Measurements from ENCODE around the gene TBC1D5. TPM values are rescaled to one million over a fixed set of nuclear protein-coding genes. Genes with fewer than 3 reads are reported as not detected.
"Not testable (repeated sequence)": the region's sequence is repeated elsewhere in the genome, so short reads cannot be mapped to it uniquely, and the experiment has no call there.

The TBC1D5 gene
- total and polyA plus RNA-seq, 4 donors, result 11.8 to 75.5 (median 34.5) TPM

- ATAC-seq (ENCODE audit: low FRiP score) (no peak), DNase-seq (no peak)
- Histone ChIP-seq H3K9me3 (ENCODE audit: control insufficient read depth, low read length) (no peaks in the 10 kb centered on the region), H3K4me3 (ENCODE audit: low read length in 2 of 2) (no peak overlapping the region), H3K27ac (ENCODE audit: low read depth in 1 of 2, low read length in 2 of 2) (no peak overlapping the region), H3K36me3 (ENCODE audit: control insufficient read depth in 1 of 2, insufficient read depth in 2 of 2, low read length in 1 of 2) (no peaks in the 10 kb centered on the region), H3K27me3 (ENCODE audit: control insufficient read depth in 1 of 2, insufficient read depth in 2 of 2, low read length in 1 of 2) (no peaks in the 10 kb centered on the region), H3K4me1 (ENCODE audit: control insufficient read depth in 1 of 2, insufficient read depth in 2 of 2, low read length in 2 of 2) (no peaks in the 10 kb centered on the region)
- intact Hi-C loops (cut with DNase I), result loop anchor here in 1 of 2 donors (10.0 kb wide), 1 partner anchor 127 kb away; no protein-coding TSS in a partner anchor
These were observed 235.0 kb downstream of the TBC1D5 start for GRCh38 chr3:17507480-17507879.

- Histone ChIP-seq H3K36me3 (ENCODE audit: control insufficient read depth in 1 of 2, insufficient read depth in 2 of 2, low read length in 1 of 2) (no peaks in the 10 kb centered on the region), H3K27ac (ENCODE audit: low read depth in 1 of 2, low read length in 2 of 2) (no peak overlapping the region), H3K27me3 (ENCODE audit: control insufficient read depth in 1 of 2, insufficient read depth in 2 of 2, low read length in 1 of 2) (no peaks in the 10 kb centered on the region), H3K9me3 (ENCODE audit: control insufficient read depth, low read length) (no peaks in the 10 kb centered on the region), H3K4me3 (ENCODE audit: low read length in 2 of 2) (no peak overlapping the region), H3K4me1 (ENCODE audit: control insufficient read depth in 1 of 2, insufficient read depth in 2 of 2, low read length in 2 of 2) (no peaks in the 10 kb centered on the region)
- no peak for ATAC-seq (ENCODE audit: low FRiP score)
- DNase-seq, result no peak
- intact Hi-C loops (cut with DNase I), result loop anchor here in 1 of 2 donors (10.0 kb wide), 1 partner anchor 129 kb away; no protein-coding TSS in a partner anchor
These were observed 236.6 kb downstream of the TBC1D5 start for GRCh38 chr3:17505856-17506255.

GRCh38 chr3:17501745-17502144 is 240.7 kb downstream of the TBC1D5 start:
- Histone ChIP-seq H3K27me3 (ENCODE audit: control insufficient read depth in 1 of 2, insufficient read depth in 2 of 2, low read length in 1 of 2) (no peaks in the 10 kb centered on the region), H3K9me3 (ENCODE audit: control insufficient read depth, low read length) (no peaks in the 10 kb centered on the region), H3K4me3 (ENCODE audit: low read length in 2 of 2) (no peak overlapping the region), H3K27ac (ENCODE audit: low read depth in 1 of 2, low read length in 2 of 2) (no peak overlapping the region), H3K36me3 (ENCODE audit: control insufficient read depth in 1 of 2, insufficient read depth in 2 of 2, low read length in 1 of 2) (no peaks in the 10 kb centered on the region), H3K4me1 (ENCODE audit: control insufficient read depth in 1 of 2, insufficient read depth in 2 of 2, low read length in 2 of 2) (no peaks in the 10 kb centered on the region)
- ATAC-seq (ENCODE audit: low FRiP score) (no peak), DNase-seq (no peak)
- intact Hi-C loops (cut with DNase I), result loop anchor here in 1 of 2 donors (10.0 kb wide), 1 partner anchor 133 kb away; no protein-coding TSS in a partner anchor
- WGBS, 2 donors, result 99 to 100% methylated on average over 2 of the region's 2 CpGs

- intact Hi-C loops (cut with DNase I), result loop anchor here in 1 of 2 donors (10.0 kb wide), 1 partner anchor 134 kb away; no protein-coding TSS in a partner anchor
- WGBS, 2 donors, result 69 to 80% methylated on average over 2 of the region's 2 CpGs
- H3K36me3 ChIP-seq (ENCODE audit: control insufficient read depth in 1 of 2, insufficient read depth in 2 of 2, low read length in 1 of 2), result no peaks in the 10 kb centered on the region
- no peak for DNase-seq
- no peaks in the 10 kb centered on the region for H3K27me3 ChIP-seq (ENCODE audit: control insufficient read depth in 1 of 2, insufficient read depth in 2 of 2, low read length in 1 of 2)
- H3K27ac ChIP-seq (ENCODE audit: low read depth in 1 of 2, low read length in 2 of 2), result no peak overlapping the region
- H3K9me3 ChIP-seq (ENCODE audit: control insufficient read depth, low read length), result no peaks in the 10 kb centered on the region
- H3K4me1 ChIP-seq (ENCODE audit: control insufficient read depth in 1 of 2, insufficient read depth in 2 of 2, low read length in 2 of 2), result peaks cover 2% of the 10 kb centered on the region in 2 donors
- no peak for ATAC-seq (ENCODE audit: low FRiP score)
- H3K4me3 ChIP-seq (ENCODE audit: low read length in 2 of 2), result no peak overlapping the region
These were observed 241.8 kb downstream of the TBC1D5 start for GRCh38 chr3:17500618-17501017.

GRCh38 chr3:17494117-17494809 is 248.2 kb downstream of the TBC1D5 start:
- Histone ChIP-seq H3K9me3 (ENCODE audit: control insufficient read depth, low read length) (no peaks in the 10 kb centered on the region), H3K4me3 (ENCODE audit: low read length in 2 of 2) (peak overlapping the region in 1 of 2 donors; percentile 8), H3K27ac (ENCODE audit: low read depth in 1 of 2, low read length in 2 of 2) (peak overlapping the region in 1 of 2 donors; percentile 10), H3K36me3 (ENCODE audit: control insufficient read depth in 1 of 2, insufficient read depth in 2 of 2, low read length in 1 of 2) (no peaks in the 10 kb centered on the region), H3K4me1 (ENCODE audit: control insufficient read depth in 1 of 2, insufficient read depth in 2 of 2, low read length in 2 of 2) (peaks cover 2% of the 10 kb centered on the region in 2 donors), H3K27me3 (ENCODE audit: control insufficient read depth in 1 of 2, insufficient read depth in 2 of 2, low read length in 1 of 2) (no peaks in the 10 kb centered on the region)
- DNase-seq, result peak; percentile 85 to 88
- WGBS, 2 donors, result 19 to 21% methylated on average over 11 of the region's 11 CpGs
- intact Hi-C loops (cut with DNase I), result no loop called here
- ATAC-seq (ENCODE audit: low FRiP score), result peak; percentile 94

- 51 to 54% methylated on average over 4 of the region's 4 CpGs for WGBS, 2 donors
- Histone ChIP-seq H3K4me1 (ENCODE audit: control insufficient read depth in 1 of 2, insufficient read depth in 2 of 2, low read length in 2 of 2) (peaks cover 2% of the 10 kb centered on the region in 2 donors), H3K4me3 (ENCODE audit: low read length in 2 of 2) (no peak overlapping the region), H3K36me3 (ENCODE audit: control insufficient read depth in 1 of 2, insufficient read depth in 2 of 2, low read length in 1 of 2) (no peaks in the 10 kb centered on the region), H3K9me3 (ENCODE audit: control insufficient read depth, low read length) (no peaks in the 10 kb centered on the region), H3K27me3 (ENCODE audit: control insufficient read depth in 1 of 2, insufficient read depth in 2 of 2, low read length in 1 of 2) (no peaks in the 10 kb centered on the region), H3K27ac (ENCODE audit: low read depth in 1 of 2, low read length in 2 of 2) (no peak overlapping the region)
- ATAC-seq (ENCODE audit: low FRiP score), result no peak
- DNase-seq, result no peak
- intact Hi-C loops (cut with DNase I), result no loop called here
These were observed 250.8 kb downstream of the TBC1D5 start for GRCh38 chr3:17491601-17492000.

- H3K4me1 ChIP-seq (ENCODE audit: control insufficient read depth in 1 of 2, insufficient read depth in 2 of 2, low read length in 2 of 2); H3K9me3 ChIP-seq (ENCODE audit: control insufficient read depth, low read length); ATAC-seq (ENCODE audit: low FRiP score); DNase-seq; H3K36me3 ChIP-seq (ENCODE audit: control insufficient read depth in 1 of 2, insufficient read depth in 2 of 2, low read length in 1 of 2); H3K4me3 ChIP-seq (ENCODE audit: low read length in 2 of 2); H3K27ac ChIP-seq (ENCODE audit: low read depth in 1 of 2, low read length in 2 of 2); intact Hi-C loops (cut with DNase I); H3K27me3 ChIP-seq (ENCODE audit: control insufficient read depth in 1 of 2, insufficient read depth in 2 of 2, low read length in 1 of 2): not testable (repeated sequence)
- WGBS, 2 donors, result 46 to 48% methylated on average over 1 of the region's 1 CpG
These were observed 251.2 kb downstream of the TBC1D5 start for GRCh38 chr3:17491190-17491589.

GRCh38 chr3:17489139-17489538 is 253.3 kb downstream of the TBC1D5 start:
- intact Hi-C loops (cut with DNase I), result no loop called here
- Histone ChIP-seq H3K4me3 (ENCODE audit: low read length in 2 of 2) (no peak overlapping the region), H3K9me3 (ENCODE audit: control insufficient read depth, low read length) (no peaks in the 10 kb centered on the region), H3K27me3 (ENCODE audit: control insufficient read depth in 1 of 2, insufficient read depth in 2 of 2, low read length in 1 of 2) (no peaks in the 10 kb centered on the region), H3K36me3 (ENCODE audit: control insufficient read depth in 1 of 2, insufficient read depth in 2 of 2, low read length in 1 of 2) (no peaks in the 10 kb centered on the region), H3K4me1 (ENCODE audit: control insufficient read depth in 1 of 2, insufficient read depth in 2 of 2, low read length in 2 of 2) (no peaks in the 10 kb centered on the region), H3K27ac (ENCODE audit: low read depth in 1 of 2, low read length in 2 of 2) (no peak overlapping the region)
- no peak for ATAC-seq (ENCODE audit: low FRiP score)
- no peak for DNase-seq

GRCh38 chr3:17481116-17481515 is 261.3 kb downstream of the TBC1D5 start:
- 24 to 31% methylated on average over 10 of the region's 10 CpGs for WGBS, 2 donors
- Histone ChIP-seq H3K9me3 (ENCODE audit: control insufficient read depth, low read length) (no peaks in the 10 kb centered on the region), H3K36me3 (ENCODE audit: control insufficient read depth in 1 of 2, insufficient read depth in 2 of 2, low read length in 1 of 2) (no peaks in the 10 kb centered on the region), H3K4me1 (ENCODE audit: control insufficient read depth in 1 of 2, insufficient read depth in 2 of 2, low read length in 2 of 2) (no peaks in the 10 kb centered on the region), H3K27ac (ENCODE audit: low read depth in 1 of 2, low read length in 2 of 2) (no peak overlapping the region), H3K27me3 (ENCODE audit: control insufficient read depth in 1 of 2, insufficient read depth in 2 of 2, low read length in 1 of 2) (no peaks in the 10 kb centered on the region), H3K4me3 (ENCODE audit: low read length in 2 of 2) (no peak overlapping the region)
- intact Hi-C loops (cut with DNase I), result no loop called here
- DNase-seq (peak in 1 of 2 donors; percentile 51), ATAC-seq (ENCODE audit: low FRiP score) (peak; percentile 71)

Data from aorta (tissue), 5 donors.